ENCODE results near the gene TADA1. TPM values are rescaled to one million over a fixed set of nuclear protein-coding genes. Genes with fewer than 3 reads are reported as not detected.

Gene TADA1
- total RNA-seq, 2 donors from 2014 or later, result 10.9 to 11.1 TPM

GRCh38 chr1:166907763-166908162 lies 31.7 kb upstream of the TADA1 start:
- TF ChIP-seq CTCF (IDR thresholded peaks at IDR 0.05), result no peak
- H3K36me3 ChIP-seq, result no peaks in the 10 kb centered on the region

GRCh38 chr1:166907051-166907450 lies 31.0 kb upstream of the TADA1 start:
- no peak for DNase-seq (ENCODE audit: low spot score)
- TF ChIP-seq CTCF (IDR thresholded peaks at IDR 0.05), result no peak
- Histone ChIP-seq H3K9me3 (peaks cover 0 to 9% of the 10 kb centered on the region in 2 donors), H3K27ac (no peak overlapping the region), H3K27me3 (no peaks in the 10 kb centered on the region), H3K36me3 (no peaks in the 10 kb centered on the region), H3K4me3 (no peak overlapping the region), H3K4me1 (no peaks in the 10 kb centered on the region)

More at GRCh38 chr1:166907763-166908162, 31.7 kb upstream of the TADA1 start:
- Histone ChIP-seq H3K9me3 (peaks cover 0 to 9% of the 10 kb centered on the region in 2 donors), H3K27me3 (no peaks in the 10 kb centered on the region), H3K4me3 (no peak overlapping the region), H3K4me1 (no peaks in the 10 kb centered on the region), H3K27ac (no peak overlapping the region)
- DNase-seq (ENCODE audit: low spot score), result no peak

GRCh38 chr1:166906647-166907046 lies 30.6 kb upstream of the TADA1 start:
- H3K9me3 ChIP-seq, result peaks cover 0 to 6% of the 10 kb centered on the region in 2 donors
- no peaks in the 10 kb centered on the region for H3K27me3 ChIP-seq
- no peak for TF ChIP-seq CTCF (IDR thresholded peaks at IDR 0.05)
- H3K36me3 ChIP-seq, result no peaks in the 10 kb centered on the region
- H3K4me1 ChIP-seq, result no peaks in the 10 kb centered on the region
- H3K4me3 ChIP-seq, result no peak overlapping the region
- no peak overlapping the region for H3K27ac ChIP-seq
- DNase-seq (ENCODE audit: low spot score), result no peak

- Histone ChIP-seq H3K36me3 (no peaks in the 10 kb centered on the region), H3K27ac (no peak overlapping the region), H3K4me3 (no peak overlapping the region), H3K9me3 (no peaks in the 10 kb centered on the region), H3K27me3 (no peaks in the 10 kb centered on the region), H3K4me1 (no peaks in the 10 kb centered on the region)
- no peak for TF ChIP-seq CTCF (IDR thresholded peaks at IDR 0.05)
- DNase-seq (ENCODE audit: low spot score), result no peak
Observed at GRCh38 chr1:166905900-166906299, 29.8 kb upstream of the TADA1 start.

- no peak for TF ChIP-seq CTCF (IDR thresholded peaks at IDR 0.05)
- no peak overlapping the region for H3K27ac ChIP-seq
Observed at GRCh38 chr1:166905136-166905535, 29.1 kb upstream of the TADA1 start.

GRCh38 chr1:166903232-166903631 lies 27.2 kb upstream of the TADA1 start:
- Histone ChIP-seq H3K9me3 (no peaks in the 10 kb centered on the region), H3K27me3 (no peaks in the 10 kb centered on the region), H3K4me3 (no peak overlapping the region), H3K36me3 (no peaks in the 10 kb centered on the region), H3K4me1 (no peaks in the 10 kb centered on the region), H3K27ac (no peak overlapping the region)
- DNase-seq (ENCODE audit: low spot score), result no peak
- TF ChIP-seq CTCF (IDR thresholded peaks at IDR 0.05), result no peak

More at GRCh38 chr1:166905136-166905535, 29.1 kb upstream of the TADA1 start:
- Histone ChIP-seq H3K27me3 (no peaks in the 10 kb centered on the region), H3K4me3 (no peak overlapping the region), H3K36me3 (no peaks in the 10 kb centered on the region), H3K9me3 (no peaks in the 10 kb centered on the region), H3K4me1 (no peaks in the 10 kb centered on the region)
- DNase-seq (ENCODE audit: low spot score), result no peak

Data from right atrium auricular region (tissue), 2 donors.